Right atrium auricular region (tissue), 2 donors: Measurements from ENCODE around the gene C1orf198. TPM values are rescaled to one million over a fixed set of nuclear protein-coding genes. Genes with fewer than 3 reads are reported as not detected.

Experiments
- DNase-seq: peaks from one replicate; pipeline ENCODE4 v3.0.0-alpha.2; 2019; ENCODE audit warnings: low spot score
- H3K27ac ChIP-seq, 2 donors: fragments of 200-600 bp; sonication (generic); 1 replicate in 1 of 2; 2 replicates in 1 of 2; pipeline ENCODE4 v1.5.1; 2016 to 2019
- H3K27me3 ChIP-seq, 2 donors: fragments of 200-600 bp; sonication (generic); one replicate each; pipeline versions ENCODE4 v1.5.1 to v1.6.0; 2017 to 2019
- H3K36me3 ChIP-seq: fragments of 200-600 bp; sonication (generic); one replicate; pipeline ENCODE4 v1.5.1; 2016
- H3K4me1 ChIP-seq, 2 donors: fragments of 200-600 bp; sonication (generic); one replicate each; pipeline versions ENCODE4 v1.5.1 to v1.6.0; 2017 to 2019
- H3K4me3 ChIP-seq, 2 donors: fragments of 200-600 bp; sonication (generic); 1 replicate in 1 of 2; 2 replicates in 1 of 2; pipeline ENCODE4 v1.5.1; 2017 to 2019; ENCODE audit warnings: mild to moderate bottlenecking in 1 of 2, moderate library complexity in 1 of 2
- H3K9me3 ChIP-seq, 2 donors: fragments of 200-600 bp; sonication (generic); one replicate each; pipeline ENCODE4 v1.5.1; 2019
- CTCF ChIP-seq, 2 donors: fragments of 200-600 bp; sonication (generic); IDR thresholded peaks; one replicate each; pipeline ENCODE4 v1.5.1; 2019; ENCODE audit warnings: antibody characterized with exemption in 2 of 2
- total RNA-seq, 2 donors: library from RNA; depleted of rRNA; stranded (reverse); fragments of >200 nt; gene quantifications; one replicate each; pipeline ENCODE4 v1.1.0, GENCODE V29; 2016

The C1orf198 gene
- total RNA-seq, 2 donors from 2014 or later: 86.1 to 115 TPM

- peak; percentile 52 for DNase-seq
- Histone ChIP-seq H3K36me3 (no peaks in the 10 kb centered on the region), H3K27ac (peak overlapping the region; percentile 77 to 90), H3K27me3 (no peaks in the 10 kb centered on the region), H3K9me3 (no peaks in the 10 kb centered on the region), H3K4me1 (peaks cover 0 to 70% of the 10 kb centered on the region in 2 donors), H3K4me3 (no peak overlapping the region)
- TF ChIP-seq CTCF (IDR thresholded peaks at IDR 0.05): no peak
Measured at GRCh38 chr1:230825761-230826160, 42.6 kb downstream of the C1orf198 start.

GRCh38 chr1:230824919-230825721 lies 43.2 kb downstream of the C1orf198 start:
- no peaks in the 10 kb centered on the region for H3K9me3 ChIP-seq
- H3K4me1 ChIP-seq: peaks cover 0 to 70% of the 10 kb centered on the region in 2 donors
- DNase-seq: peak; percentile 58
- H3K4me3 ChIP-seq: no peak overlapping the region
- H3K36me3 ChIP-seq: no peaks in the 10 kb centered on the region
- no peaks in the 10 kb centered on the region for H3K27me3 ChIP-seq
- H3K27ac ChIP-seq: peak overlapping the region; percentile 77 to 90
- TF ChIP-seq CTCF (IDR thresholded peaks at IDR 0.05): no peak

GRCh38 chr1:230824551-230824918 lies 43.8 kb downstream of the C1orf198 start:
- Histone ChIP-seq H3K27me3 (no peaks in the 10 kb centered on the region), H3K4me3 (no peak overlapping the region), H3K36me3 (no peaks in the 10 kb centered on the region), H3K9me3 (no peaks in the 10 kb centered on the region), H3K4me1 (peaks cover 0 to 70% of the 10 kb centered on the region in 2 donors), H3K27ac (peak overlapping the region; percentile 77 to 90)
- peak; percentile 59 for DNase-seq
- TF ChIP-seq CTCF (IDR thresholded peaks at IDR 0.05): no peak

GRCh38 chr1:230823931-230824381 lies 44.4 kb downstream of the C1orf198 start:
- TF ChIP-seq CTCF (IDR thresholded peaks at IDR 0.05): no peak
- Histone ChIP-seq H3K36me3 (no peaks in the 10 kb centered on the region), H3K4me1 (peaks cover 0 to 70% of the 10 kb centered on the region in 2 donors), H3K4me3 (no peak overlapping the region), H3K27ac (peak overlapping the region; percentile 77 to 90), H3K27me3 (no peaks in the 10 kb centered on the region), H3K9me3 (no peaks in the 10 kb centered on the region)
- DNase-seq: peak; percentile 57

- Histone ChIP-seq H3K9me3 (no peaks in the 10 kb centered on the region), H3K36me3 (no peaks in the 10 kb centered on the region), H3K27ac (peak overlapping the region; percentile 77 to 90), H3K4me1 (peaks cover 0 to 68% of the 10 kb centered on the region in 2 donors), H3K27me3 (no peaks in the 10 kb centered on the region), H3K4me3 (no peak overlapping the region)
- peak; percentile 57 for DNase-seq
- TF ChIP-seq CTCF (IDR thresholded peaks at IDR 0.05): no peak
Measured at GRCh38 chr1:230823426-230823825, 44.9 kb downstream of the C1orf198 start.
